HepG2 (cell line): ENCODE measurements around the gene PALM3. TPM values are rescaled to one million over a fixed set of nuclear protein-coding genes. Genes with fewer than 3 reads are reported as not detected.

ENCODE experiments used
- ARID5B ChIP-seq: IDR thresholded peaks from 2 replicates; pipeline ENCODE4 v1.4.0; 2020; ENCODE audit warnings: mild to moderate bottlenecking, missing genetic modification reagents
- ARNT2 ChIP-seq: sonication (generic); formaldehyde crosslinking; IDR thresholded peaks from 2 replicates; pipeline ENCODE4 v1.8.0; 2022; ENCODE audit warnings: mild to moderate bottlenecking, low read depth, missing genetic modification reagents, moderate library complexity
- ATF1 ChIP-seq: IDR thresholded peaks from 2 replicates; pipeline ENCODE4 v1.6.1; 2016; ENCODE audit warnings: mild to moderate bottlenecking, control low read depth
- BCL3 ChIP-seq: sonication (generic); formaldehyde crosslinking; IDR thresholded peaks from 2 replicates; pipeline ENCODE4 v1.5.1; 2020; ENCODE audit warnings: mild to moderate bottlenecking, missing genetic modification reagents, moderate library complexity
- BRD4 ChIP-seq: sonication (generic); formaldehyde crosslinking; IDR thresholded peaks from 2 replicates; pipeline ENCODE4 v1.4.0; 2020; ENCODE audit warnings: missing genetic modification reagents
- CBX1 ChIP-seq: IDR thresholded peaks from one replicate; pipeline ENCODE4 v1.6.1; 2016; ENCODE audit warnings: antibody characterized with exemption, low read depth
- GATA4 ChIP-seq: sonication (generic); IDR thresholded peaks from 2 replicates; pipeline ENCODE4 v1.6.1; 2016; ENCODE audit warnings: antibody characterized with exemption, low read depth, borderline replicate concordance
- HIVEP1 ChIP-seq: sonication (generic); formaldehyde crosslinking; IDR thresholded peaks from 2 replicates; pipeline ENCODE4 v1.4.0; 2020; ENCODE audit warnings: mild to moderate bottlenecking, missing genetic modification reagents
- HNRNPK ChIP-seq: fragments of 200-400 bp; formaldehyde crosslinking; IDR thresholded peaks from 2 replicates; pipeline ENCODE4 v1.6.1; 2018; ENCODE audit warnings: low read length, low read depth, moderate library complexity, mild to moderate bottlenecking; ENCODE audit not compliant: poor library complexity, severe bottlenecking
- MBNL3 ChIP-seq: fragments of 250-450 bp; sonication (Bioruptor Pico); conservative IDR thresholded peaks from 2 replicates; pipeline ENCODE4 v1.8.0; 2022; ENCODE audit warnings: mild to moderate bottlenecking, inconsistent platforms
- MEIS2 ChIP-seq: sonication (generic); formaldehyde crosslinking; IDR thresholded peaks from 2 replicates; pipeline ENCODE4 v1.9.0; 2021; ENCODE audit warnings: mild to moderate bottlenecking, missing genetic modification reagents
- NAIF1 ChIP-seq: sonication (generic); formaldehyde crosslinking; IDR thresholded peaks from 2 replicates; pipeline ENCODE4 v1.5.0; 2020; ENCODE audit warnings: mild to moderate bottlenecking, missing genetic modification reagents, borderline replicate concordance
- NFKBIZ ChIP-seq: IDR thresholded peaks from 2 replicates; pipeline ENCODE4 v1.6.1; 2018; ENCODE audit warnings: missing genetic modification reagents, missing compliant biosample characterization
- NPAS2 ChIP-seq: sonication (generic); formaldehyde crosslinking; IDR thresholded peaks from 2 replicates; pipeline ENCODE4 v1.8.0; 2022; ENCODE audit warnings: mild to moderate bottlenecking, missing genetic modification reagents, borderline replicate concordance
- RCOR2 ChIP-seq: IDR thresholded peaks from 2 replicates; pipeline ENCODE4 v1.6.1; 2016; ENCODE audit warnings: missing biosample characterization, missing genetic modification reagents
- ZBTB10 ChIP-seq: sonication (generic); formaldehyde crosslinking; IDR thresholded peaks from 2 replicates; pipeline ENCODE4 v1.4.0; 2020; ENCODE audit warnings: missing genetic modification reagents, borderline replicate concordance
- ZNF251 ChIP-seq: sonication (generic); formaldehyde crosslinking; IDR thresholded peaks from 2 replicates; pipeline ENCODE4 v1.9.0; 2021; ENCODE audit warnings: mild to moderate bottlenecking, missing genetic modification reagents
- ZNF296 ChIP-seq: sonication (generic); formaldehyde crosslinking; conservative IDR thresholded peaks from 2 replicates; pipeline ENCODE4 v1.5.0; 2020; ENCODE audit warnings: mild to moderate bottlenecking, missing genetic modification reagents
- ZNF383 ChIP-seq: sonication (generic); formaldehyde crosslinking; IDR thresholded peaks from 2 replicates; pipeline ENCODE4 v1.4.0; 2020; ENCODE audit warnings: missing genetic modification reagents, mild to moderate bottlenecking, borderline replicate concordance
- ZNF772 ChIP-seq: sonication (generic); formaldehyde crosslinking; IDR thresholded peaks from 2 replicates; pipeline ENCODE4 v1.5.0; 2020; ENCODE audit warnings: mild to moderate bottlenecking, missing genetic modification reagents
- ZNF781 ChIP-seq: sonication (generic); formaldehyde crosslinking; IDR thresholded peaks from 2 replicates; pipeline ENCODE4 v1.5.1; 2020; ENCODE audit warnings: borderline replicate concordance, mild to moderate bottlenecking, missing genetic modification reagents; ENCODE audit errors: not compliant biosample characterization
- polyA plus RNA-seq, 8 experiments: library from polyadenylated mRNA; depleted of rRNA in 3 of 8; stranded (reverse) in 7 of 8; unstranded in 1 of 8; fragments of >200 nt; fragmentation: Illumina TruSeq in 4 of 8; extraction: Trizol in 4 of 8; gene quantifications; 2 replicates each; pipeline versions ENCODE4 v1.2.1 to v1.2.3, GENCODE V29; 2011 to 2016; ENCODE audit warnings: low read depth in 4 of 8, missing spikeins in 1 of 8, mixed read lengths in 1 of 8; ENCODE audit not compliant: insufficient read depth in 1 of 8
- total RNA-seq, 5 experiments: library from RNA; depleted of rRNA; stranded (reverse); fragments of >200 nt; fragmentation: Illumina TruSeq; extraction: Trizol; gene quantifications; 2 replicates each; pipeline ENCODE4 v1.2.3, GENCODE V29; 2016; ENCODE audit warnings: low read depth in 1 of 5

Gene PALM3
- total and polyA plus RNA-seq, 2 of the 13 experiments (the other 11 are each of a cell fraction or from before 2014, with no cell fraction given) = 0.79 to 2.4 TPM

GRCh38 chr19:14006766-14007562, 54.9 kb downstream of the PALM3 start (continued):
- TF ChIP-seq BCL3 (CRISPR knock-in tag) = peak; percentile 63; the same call in 1 of the 2 replicates
- TF ChIP-seq BRD4 (CRISPR knock-in tag) = peak; percentile 86
- peak; percentile 33 for TF ChIP-seq ZNF781
- no peak for TF ChIP-seq NAIF1 (CRISPR knock-in tag)
- TF ChIP-seq ARNT2 = peak; percentile 77; the same call in 1 of the 2 replicates
- TF ChIP-seq CBX1 = peak; percentile 50
- TF ChIP-seq GATA4 = 0 out of 2 replicates have a peak, but pooled peaks have one; percentile 8
- TF ChIP-seq NPAS2 = no peak
- TF ChIP-seq ZNF772 (CRISPR knock-in tag) = peak; percentile 91
- no peak for TF ChIP-seq ZNF251
- TF ChIP-seq ARID5B (CRISPR knock-in tag) = no peak; the same call in none of the 2 replicates
- TF ChIP-seq MEIS2 (CRISPR knock-in tag) = peak; percentile 49; the same call in 1 of the 2 replicates
- TF ChIP-seq RCOR2 (CRISPR knock-in tag) = peak; percentile 75; the same call in 1 of the 2 replicates
- 0 out of 2 replicates have a peak, but pooled peaks have one; percentile 51 for TF ChIP-seq ZNF296 (CRISPR knock-in tag)
- TF ChIP-seq MBNL3 (CRISPR knock-in tag) = no peak
- 0 out of 2 replicates have a peak, but pooled peaks have one; percentile 19 for TF ChIP-seq ZNF383 (CRISPR knock-in tag)
- TF ChIP-seq HIVEP1 = peak; percentile 75; the same call in 1 of the 2 replicates
- peak; percentile 96; the same call in 1 of the 2 replicates for TF ChIP-seq ATF1 (CRISPR knock-in tag)
- TF ChIP-seq ZBTB10 = no peak
- TF ChIP-seq HNRNPK = peak; percentile 33
- peak; percentile 38; the same call in 1 of the 2 replicates for TF ChIP-seq NFKBIZ (CRISPR knock-in tag)
